ENCODE measurements around the gene PSD2.

PSD2 gene

DNA sequence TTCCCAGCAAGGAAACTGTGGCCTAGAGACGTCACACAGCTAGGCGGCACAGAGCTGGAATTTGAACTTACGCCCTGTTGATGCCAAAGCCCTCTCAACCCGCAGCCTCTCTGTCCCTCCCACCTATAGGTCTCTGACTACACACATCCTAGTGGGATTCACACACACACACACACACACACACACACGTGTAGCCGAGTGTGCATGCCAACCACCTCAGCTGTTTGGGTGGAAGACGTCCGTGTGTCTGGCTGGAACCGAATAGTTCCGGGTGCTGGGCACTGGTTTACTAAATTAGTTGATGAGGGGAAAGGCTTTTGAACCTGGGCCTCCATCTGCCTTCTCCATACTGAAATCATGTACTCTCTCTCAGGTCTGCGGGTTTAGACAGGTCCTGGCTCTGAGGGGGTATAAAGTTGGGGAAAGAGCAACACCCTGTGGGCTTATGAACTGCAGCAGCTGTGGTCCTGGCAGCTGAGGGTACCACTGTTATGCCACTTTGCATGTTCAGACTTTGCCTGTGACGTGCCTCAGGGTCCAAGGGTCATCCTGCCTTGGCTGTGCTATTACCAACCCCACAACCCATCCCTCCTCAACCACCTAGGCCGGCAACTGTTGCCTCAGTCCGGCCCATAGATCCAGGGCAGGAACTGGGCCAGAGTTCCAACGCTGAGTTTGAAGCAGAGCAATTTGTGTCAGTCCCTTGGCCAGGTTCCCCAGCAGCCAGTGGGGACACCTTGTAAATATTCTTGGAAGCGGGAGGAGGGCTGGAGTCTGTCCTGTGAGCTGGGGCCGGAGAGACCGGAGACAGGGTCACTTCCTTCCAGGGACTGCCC lies 50.5 kb downstream of the PSD2 start:
- in situ Hi-C loops (cut with HindIII; ENCODE audit: low pct_ligation_motif_present, low pct_unique_long_range_greater_than_20kb, low sequenced_read_pairs): no loop called here
- no peak for DNase-seq

DNA sequence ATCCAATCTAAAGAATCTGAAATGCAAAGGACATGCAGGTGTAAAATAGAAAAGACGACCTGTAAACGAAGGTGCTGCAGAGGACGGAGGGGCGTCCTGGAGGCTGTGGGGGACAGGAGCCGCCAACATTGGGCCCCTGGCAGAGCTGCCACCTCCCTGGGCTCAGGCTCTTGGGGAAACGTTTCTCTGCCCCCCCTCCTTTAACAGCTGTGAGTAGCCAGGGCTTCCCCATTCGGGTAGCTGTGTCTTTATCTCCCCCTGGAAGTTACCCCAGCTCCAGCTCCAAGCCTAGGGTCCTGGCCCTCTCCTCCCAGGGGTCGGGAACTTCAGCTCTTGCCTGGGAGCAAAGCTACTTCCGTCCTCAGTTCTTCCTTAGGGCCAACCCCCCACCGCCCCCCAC lies 51.5 kb downstream of the PSD2 start:
- in situ Hi-C loops (cut with HindIII; ENCODE audit: low pct_ligation_motif_present, low pct_unique_long_range_greater_than_20kb, low sequenced_read_pairs): no loop called here
- DNase-seq: no peak

DNA sequence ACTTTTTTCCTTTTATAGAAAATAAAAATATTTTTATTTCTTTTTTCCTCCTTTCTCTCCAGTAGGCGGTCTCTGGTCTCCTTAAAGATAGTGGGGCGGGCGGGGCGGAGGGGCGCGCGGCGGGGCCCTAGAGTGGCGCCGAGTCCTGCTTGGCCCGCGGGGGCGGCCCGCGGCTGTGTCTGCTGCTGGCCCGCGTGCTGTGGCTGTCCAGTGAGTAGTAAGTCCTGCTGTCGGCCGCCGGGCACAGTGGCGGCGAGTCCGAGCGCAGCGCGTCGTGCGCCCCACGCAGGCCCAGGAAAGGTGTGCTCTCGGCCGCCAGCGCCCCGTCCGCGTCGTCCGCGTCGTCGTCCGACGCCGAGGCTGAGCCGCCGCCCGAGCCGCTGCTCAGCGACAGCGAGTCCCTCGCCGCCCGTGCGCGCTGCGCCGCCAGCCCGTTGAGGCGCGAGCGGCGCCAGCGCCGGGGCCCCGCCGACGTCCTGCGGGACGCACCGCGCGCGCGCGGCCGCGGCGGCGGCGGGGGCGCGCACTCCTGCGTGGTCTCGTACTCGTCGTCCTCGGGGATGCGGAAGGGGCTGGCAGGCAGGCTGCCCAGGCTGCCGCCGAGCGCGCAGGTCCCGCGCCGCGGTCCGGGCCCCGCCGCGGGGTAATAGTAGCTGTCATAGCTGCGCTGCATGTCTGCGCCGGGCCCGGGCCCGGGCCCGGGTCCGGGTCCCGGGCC lies 52.3 kb downstream of the PSD2 start:
- peak; percentile 24 for DNase-seq
- in situ Hi-C loops (cut with HindIII; ENCODE audit: low pct_ligation_motif_present, low pct_unique_long_range_greater_than_20kb, low sequenced_read_pairs): no loop called here

DNA sequence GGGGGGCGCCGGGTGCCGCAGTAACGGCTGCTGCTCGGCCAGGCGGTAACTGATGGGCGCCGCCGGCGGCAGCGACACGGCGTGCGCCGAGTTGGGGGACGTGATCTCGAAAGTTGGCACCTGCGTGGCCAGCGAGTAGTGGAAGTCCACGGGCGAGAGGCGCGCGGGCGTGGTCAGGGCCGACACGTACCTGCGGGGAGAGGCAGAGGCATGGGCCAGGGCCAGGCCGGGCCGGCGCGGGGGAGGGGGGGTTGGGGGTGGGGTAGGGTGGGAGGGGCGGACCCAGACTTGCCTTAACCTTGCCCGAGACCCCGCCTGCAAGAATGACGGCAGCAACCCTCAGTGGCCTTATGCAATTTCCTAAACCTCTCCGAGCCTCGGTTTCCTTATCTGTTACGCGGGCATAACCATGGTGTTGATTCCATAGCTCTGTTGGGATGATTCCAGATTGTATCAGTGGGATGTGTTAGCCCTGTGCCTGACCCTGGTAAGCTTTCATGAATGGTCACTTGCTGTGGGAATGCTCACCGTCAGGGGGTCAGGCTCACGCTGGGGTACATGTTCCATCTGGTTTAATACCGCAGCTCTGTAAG lies 53.0 kb downstream of the PSD2 start:
- DNase-seq: no peak
- in situ Hi-C loops (cut with HindIII; ENCODE audit: low pct_ligation_motif_present, low pct_unique_long_range_greater_than_20kb, low sequenced_read_pairs): no loop called here

DNA sequence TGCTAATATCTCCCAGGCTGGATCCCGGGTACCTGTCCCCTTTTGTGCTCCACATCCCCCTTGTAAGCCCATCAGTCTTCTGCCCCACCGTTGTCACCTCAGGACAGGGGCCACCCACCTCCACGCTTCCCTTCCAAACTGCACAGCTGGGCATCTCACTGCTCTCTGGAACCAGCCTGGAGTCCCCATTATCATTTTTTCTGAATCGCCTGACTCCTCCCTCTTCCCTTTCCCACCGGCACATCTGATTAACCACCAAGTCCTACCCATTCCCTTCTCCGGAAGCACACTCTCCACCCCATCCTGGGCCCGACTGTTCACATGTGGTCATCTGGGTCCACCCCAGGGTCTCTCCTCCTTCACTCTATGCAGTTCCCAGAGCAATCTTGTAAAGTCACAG lies 53.9 kb downstream of the PSD2 start:
- DNase-seq: no peak
- in situ Hi-C loops (cut with HindIII; ENCODE audit: low pct_ligation_motif_present, low pct_unique_long_range_greater_than_20kb, low sequenced_read_pairs): no loop called here

DNA sequence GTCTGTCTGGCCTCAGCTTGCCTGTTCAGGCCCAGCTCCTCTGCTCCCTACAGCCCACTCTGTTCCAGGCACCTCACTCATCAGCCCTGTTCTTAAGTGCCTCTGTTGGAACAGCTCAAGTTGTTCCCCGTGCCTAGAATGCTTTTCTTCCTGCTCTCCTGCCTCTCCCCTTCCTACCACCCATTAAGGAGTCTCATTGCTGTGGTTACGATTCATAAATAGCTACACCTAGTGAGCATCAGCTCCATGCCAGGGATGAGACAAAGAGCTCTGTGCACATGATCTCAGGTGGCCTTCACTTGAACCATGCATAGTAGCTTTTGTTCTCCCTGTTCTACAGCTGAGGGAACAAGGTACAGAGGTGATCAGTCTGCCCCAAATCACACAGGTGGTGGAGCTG lies 54.3 kb downstream of the PSD2 start:
- DNase-seq: no peak
- in situ Hi-C loops (cut with HindIII; ENCODE audit: low pct_ligation_motif_present, low pct_unique_long_range_greater_than_20kb, low sequenced_read_pairs): no loop called here

DNA sequence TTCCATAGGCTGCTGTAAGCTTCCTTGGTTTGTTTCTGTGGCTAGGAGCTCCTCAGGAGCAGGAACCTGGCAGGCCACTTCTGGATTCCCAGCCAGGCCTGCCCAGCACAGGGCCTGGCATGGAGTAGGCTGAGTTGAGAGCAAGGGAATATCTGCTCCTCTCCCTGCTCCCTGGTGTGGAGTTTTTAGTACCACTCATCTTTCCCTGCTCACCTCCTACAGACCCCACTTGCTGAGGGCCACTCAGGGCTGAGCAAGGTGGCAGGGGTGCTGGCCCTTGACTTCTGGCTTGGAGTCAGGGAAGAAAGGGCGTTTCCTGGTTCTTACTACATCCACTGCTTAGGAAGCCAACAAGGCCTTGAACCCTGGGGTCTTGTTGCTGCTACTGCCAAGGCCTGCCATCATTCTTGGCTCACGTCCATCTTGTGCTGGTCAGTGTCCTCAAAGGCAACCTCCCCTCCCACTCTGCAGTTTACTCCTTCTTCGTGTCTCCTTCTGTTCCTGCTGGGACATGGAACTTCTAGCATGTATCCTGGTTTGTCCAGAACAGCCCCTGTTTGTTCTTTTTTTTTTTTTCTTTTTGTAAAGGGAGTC lies 54.9 kb downstream of the PSD2 start:
- no peak for DNase-seq
- in situ Hi-C loops (cut with HindIII; ENCODE audit: low pct_ligation_motif_present, low pct_unique_long_range_greater_than_20kb, low sequenced_read_pairs): no loop called here

DNA sequence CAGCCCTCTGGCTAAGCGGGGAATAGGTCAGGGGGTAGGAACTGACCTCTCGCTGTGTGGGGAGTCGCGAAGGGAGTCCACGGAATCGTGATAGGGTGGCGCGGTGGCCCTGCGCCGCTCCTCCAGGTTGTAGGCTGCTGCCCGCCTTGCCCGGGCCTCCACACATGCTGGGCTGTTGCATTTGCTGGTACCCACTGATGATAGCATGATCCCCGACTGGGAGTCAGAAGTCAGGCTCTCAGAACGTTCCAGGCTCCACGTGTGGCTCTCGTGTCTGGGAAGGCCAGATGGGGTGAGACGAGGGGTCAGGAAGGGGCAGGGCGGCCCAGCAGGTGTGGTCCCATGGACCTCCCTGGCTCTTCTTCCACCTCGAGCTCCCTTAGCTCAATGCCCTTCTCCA lies 56.0 kb downstream of the PSD2 start:
- in situ Hi-C loops (cut with HindIII; ENCODE audit: low pct_ligation_motif_present, low pct_unique_long_range_greater_than_20kb, low sequenced_read_pairs): no loop called here
- DNase-seq: no peak

DNA sequence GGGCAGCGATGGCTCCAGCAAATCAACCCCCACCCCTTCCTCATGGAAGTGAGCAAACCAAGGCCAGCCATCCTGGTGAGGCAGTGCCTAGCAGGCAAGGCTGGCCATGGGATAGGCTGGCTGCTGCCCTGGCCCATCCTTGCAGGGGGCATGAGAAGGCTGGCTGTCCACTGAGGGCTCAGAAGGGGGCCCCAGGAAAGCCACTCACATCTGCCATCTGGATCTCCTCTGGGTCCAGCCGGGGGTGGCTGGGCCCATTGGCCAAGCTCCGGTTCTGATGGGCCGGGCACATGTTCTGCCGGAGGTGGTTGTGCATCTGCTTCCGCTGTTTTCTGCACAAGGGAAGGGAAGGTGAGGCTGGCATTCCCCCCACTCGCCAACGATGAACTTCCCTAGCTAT lies 57.1 kb downstream of the PSD2 start:
- in situ Hi-C loops (cut with HindIII; ENCODE audit: low pct_ligation_motif_present, low pct_unique_long_range_greater_than_20kb, low sequenced_read_pairs): no loop called here
- DNase-seq: no peak

DNA sequence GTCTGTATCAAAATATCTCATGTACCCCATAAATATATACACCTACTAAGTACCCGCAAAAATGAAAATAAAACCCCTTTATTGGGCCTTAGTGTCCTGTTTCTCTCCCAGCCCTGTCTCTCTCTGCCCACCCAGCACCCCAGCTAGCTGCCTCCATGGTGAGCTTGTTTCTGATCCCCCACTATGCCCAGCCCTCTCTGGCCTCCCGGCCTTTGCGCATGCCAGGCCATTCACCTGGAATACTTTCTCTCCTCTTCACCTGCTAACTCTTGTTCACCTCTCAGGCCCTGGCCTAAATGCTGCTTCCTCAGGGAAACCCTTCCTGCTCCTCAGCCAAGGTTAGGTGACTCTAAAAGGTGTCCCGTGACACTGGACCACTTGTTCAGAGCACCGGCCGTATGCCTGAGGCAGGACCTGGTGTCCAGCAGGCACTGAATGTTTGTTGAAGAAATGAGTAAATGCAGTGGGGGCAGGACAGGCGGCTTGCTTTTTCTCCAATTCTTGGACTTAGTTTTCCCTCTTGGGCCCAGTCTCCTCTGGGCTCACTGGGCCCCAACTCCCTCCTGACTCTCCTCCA lies 58.5 kb downstream of the PSD2 start:
- no peak for DNase-seq
- in situ Hi-C loops (cut with HindIII; ENCODE audit: low pct_ligation_motif_present, low pct_unique_long_range_greater_than_20kb, low sequenced_read_pairs): no loop called here

DNA sequence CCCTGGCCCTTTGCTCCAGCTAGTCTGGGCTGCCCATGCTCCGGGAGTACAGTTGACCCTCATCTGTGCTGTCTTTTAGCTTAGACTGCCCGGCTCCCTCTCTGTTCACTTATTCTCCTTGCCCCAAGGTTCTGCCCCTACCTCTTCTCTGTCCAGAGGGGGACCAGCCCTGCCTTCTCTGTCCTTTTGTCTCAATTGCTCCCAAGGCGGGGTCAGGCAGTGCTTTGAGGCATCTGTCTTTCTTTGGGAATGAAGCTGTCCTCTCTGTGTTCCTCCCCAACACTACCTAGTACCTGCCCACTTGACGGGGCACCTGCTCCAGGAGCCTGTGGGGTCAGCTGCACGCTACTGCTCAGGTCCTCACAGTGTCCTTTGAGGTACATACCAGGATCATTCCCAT lies 59.3 kb downstream of the PSD2 start:
- no peak for DNase-seq
- in situ Hi-C loops (cut with HindIII; ENCODE audit: low pct_ligation_motif_present, low pct_unique_long_range_greater_than_20kb, low sequenced_read_pairs): no loop called here

DNA sequence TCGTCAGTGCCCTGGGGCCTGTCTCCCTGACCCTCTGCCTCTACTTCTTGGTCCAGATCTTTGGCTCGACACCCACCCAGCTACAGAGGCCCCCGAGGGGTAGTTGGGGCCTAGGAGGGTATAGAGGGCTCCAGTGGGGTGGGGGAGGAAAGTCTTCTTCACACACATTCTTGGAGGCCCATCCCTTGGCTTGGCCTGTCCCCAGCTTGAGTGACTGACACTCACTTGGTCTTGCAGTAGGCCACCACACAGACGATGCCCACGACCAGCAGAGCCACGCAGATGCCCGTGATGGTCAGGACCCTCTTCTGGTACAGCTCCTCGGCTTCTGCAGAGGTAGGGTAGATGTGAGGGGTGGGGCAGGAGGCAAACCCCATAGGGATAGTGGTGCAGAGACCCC lies 59.8 kb downstream of the PSD2 start:
- in situ Hi-C loops (cut with HindIII; ENCODE audit: low pct_ligation_motif_present, low pct_unique_long_range_greater_than_20kb, low sequenced_read_pairs): no loop called here

DNA sequence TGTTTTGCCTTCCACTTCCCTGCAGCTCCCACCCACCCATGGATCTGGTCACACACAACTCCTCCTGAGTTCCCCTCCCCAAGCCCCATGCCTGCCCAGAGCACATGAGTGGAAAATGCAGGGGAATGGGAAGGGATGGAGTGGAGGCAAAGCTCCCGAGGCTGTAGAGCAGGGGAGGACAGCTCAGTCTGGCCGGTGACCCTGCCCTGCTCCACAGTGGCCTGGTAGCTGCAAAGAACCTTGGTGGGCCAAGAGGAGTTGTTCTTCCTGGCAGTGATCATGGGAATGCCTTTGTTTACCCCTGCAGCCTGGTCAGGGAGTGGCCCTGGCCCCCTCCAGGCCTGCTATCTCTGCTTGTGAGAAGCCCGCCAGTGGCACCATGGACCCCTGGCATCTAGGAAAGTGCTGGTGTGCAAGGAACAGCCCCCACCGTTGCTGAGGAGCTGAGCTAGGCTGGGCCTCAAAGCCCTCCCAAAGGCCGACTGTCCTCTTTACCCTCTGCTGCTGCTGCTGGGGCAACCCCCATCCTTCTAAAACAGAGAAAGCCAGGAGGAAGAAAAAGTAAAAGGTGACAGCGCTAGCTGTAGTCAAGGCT lies 60.4 kb downstream of the PSD2 start:
- in situ Hi-C loops (cut with HindIII; ENCODE audit: low pct_ligation_motif_present, low pct_unique_long_range_greater_than_20kb, low sequenced_read_pairs): no loop called here
- no peak for DNase-seq

More for the DNA sequence above, 59.8 kb downstream of the PSD2 start:
- DNase-seq: no peak

DNA sequence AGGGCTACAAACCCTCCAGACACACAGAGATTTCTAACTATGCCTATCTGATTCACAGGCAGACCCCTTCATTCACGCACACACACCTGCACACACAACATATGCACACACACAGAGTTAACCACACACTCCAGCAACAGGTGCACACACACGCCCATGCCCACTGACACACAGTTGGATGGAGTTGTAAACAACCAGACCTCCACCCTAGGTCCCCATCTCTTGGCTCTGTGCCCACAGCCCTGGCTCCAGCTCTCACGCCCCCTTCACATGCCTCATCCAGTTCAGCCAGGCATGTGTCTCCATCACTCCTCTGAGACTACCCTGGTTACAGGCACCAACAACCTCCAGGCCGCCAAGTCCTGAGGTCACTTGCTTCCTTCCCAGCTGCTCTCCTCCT lies 61.1 kb downstream of the PSD2 start:
- in situ Hi-C loops (cut with HindIII; ENCODE audit: low pct_ligation_motif_present, low pct_unique_long_range_greater_than_20kb, low sequenced_read_pairs): no loop called here
- no peak for DNase-seq

DNA sequence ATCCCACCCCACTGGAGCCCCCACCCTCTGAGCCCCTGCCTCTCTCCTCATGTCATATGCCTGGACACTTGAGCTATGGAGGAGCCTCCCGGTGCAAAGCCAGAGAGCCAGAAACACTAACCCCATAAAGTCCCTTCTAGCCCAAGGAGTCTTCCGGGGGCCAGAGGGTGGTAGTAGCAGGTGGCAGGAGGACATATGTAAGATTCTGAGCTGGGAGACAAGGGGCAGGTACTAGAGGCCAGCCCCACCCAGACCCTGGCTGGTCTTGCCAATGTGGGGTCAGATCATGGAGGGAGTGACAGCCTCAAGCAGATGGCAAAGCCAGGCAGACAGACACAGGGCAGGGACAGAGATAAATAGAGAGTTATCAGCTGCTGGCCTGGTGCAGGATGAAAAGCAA lies 63.4 kb downstream of the PSD2 start:
- DNase-seq: no peak
- in situ Hi-C loops (cut with HindIII; ENCODE audit: low pct_ligation_motif_present, low pct_unique_long_range_greater_than_20kb, low sequenced_read_pairs): no loop called here

DNA sequence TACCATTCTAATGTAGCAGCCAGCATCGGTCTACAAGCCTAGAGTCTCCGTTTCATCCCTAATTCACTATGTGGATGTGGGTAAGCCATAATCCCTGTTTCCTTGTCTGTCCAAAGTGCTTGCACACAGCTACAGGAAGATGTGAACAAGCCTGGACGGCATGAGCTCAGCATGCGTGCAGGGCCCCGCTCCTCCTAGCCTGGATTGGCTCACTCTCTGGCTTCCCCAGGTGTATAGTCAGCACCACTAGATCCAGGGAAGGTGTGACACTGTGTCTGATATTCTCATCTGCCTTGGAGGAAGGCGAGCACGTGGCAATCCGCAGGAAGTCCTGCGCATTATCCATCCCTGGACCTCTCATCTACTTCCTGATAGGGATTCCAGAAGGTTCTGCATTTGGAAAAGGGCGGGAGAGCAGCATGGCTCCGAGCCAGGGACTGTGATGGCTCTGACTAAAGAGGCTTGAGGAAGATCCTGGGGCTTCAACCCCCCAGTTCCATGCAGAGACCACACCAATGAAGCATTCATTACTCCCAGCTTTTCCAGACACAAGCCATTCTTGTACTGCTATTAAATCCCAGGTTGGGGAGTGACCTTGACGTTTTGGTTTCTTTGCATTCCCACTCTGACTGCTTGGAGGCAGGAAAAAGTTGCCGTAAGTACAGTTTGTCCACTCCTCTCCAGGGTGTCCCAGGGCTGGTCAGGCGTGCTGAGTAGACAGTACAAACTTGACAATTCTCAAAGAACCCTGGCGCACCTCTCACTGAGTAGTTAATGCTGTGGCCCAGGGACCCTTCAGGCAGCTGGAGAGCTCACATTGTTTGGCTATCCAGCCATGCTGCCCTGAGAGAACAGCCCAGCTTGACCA lies 65.6 kb downstream of the PSD2 start:
- no peak for DNase-seq
- in situ Hi-C loops (cut with HindIII; ENCODE audit: low pct_ligation_motif_present, low pct_unique_long_range_greater_than_20kb, low sequenced_read_pairs): no loop called here

DNA sequence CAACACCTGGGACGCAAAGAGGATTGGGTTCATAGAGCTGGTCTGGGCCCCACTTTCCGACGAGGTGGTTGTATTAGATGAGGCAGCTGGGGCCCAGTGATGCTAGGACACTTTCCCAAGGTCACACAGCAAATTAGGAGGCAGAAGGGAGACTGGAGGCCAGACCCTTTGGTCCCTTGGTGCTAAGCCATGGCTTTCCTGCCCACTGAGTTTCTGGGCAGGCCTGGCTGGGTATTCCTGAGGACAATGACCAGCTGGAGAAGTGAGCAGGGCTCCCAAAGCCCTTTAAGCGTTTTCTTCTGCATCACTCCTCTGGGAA lies 66.2 kb downstream of the PSD2 start:
- DNase-seq: no peak
- in situ Hi-C loops (cut with HindIII; ENCODE audit: low pct_ligation_motif_present, low pct_unique_long_range_greater_than_20kb, low sequenced_read_pairs): no loop called here

DNA sequence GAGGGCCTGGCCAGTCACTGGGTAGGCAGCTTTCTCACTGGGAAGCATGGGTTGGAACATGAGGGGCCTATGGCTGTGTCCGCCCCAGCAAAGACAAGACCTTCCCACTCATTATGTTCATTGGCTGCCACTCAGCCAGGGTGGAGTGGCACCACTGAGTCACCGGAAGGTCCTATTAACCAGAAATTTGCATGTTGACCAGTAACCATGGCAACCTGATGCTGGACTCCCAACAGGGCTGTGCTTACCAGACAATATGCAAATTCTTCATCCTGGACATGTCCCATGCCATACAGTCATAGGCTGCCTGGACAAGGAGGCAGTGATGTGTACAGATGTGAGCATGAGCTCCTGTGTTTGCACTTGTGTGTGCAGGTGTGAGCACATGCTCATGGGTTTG lies 66.7 kb downstream of the PSD2 start:
- in situ Hi-C loops (cut with HindIII; ENCODE audit: low pct_ligation_motif_present, low pct_unique_long_range_greater_than_20kb, low sequenced_read_pairs): no loop called here
- DNase-seq: no peak

Measured in ACHN (cell line).